Esophagus mucosa (tissue), 1 donor: ENCODE measurements around the gene CYB5R3. TPM values are rescaled to one million over a fixed set of nuclear protein-coding genes. Genes with fewer than 3 reads are reported as not detected.

Experiments used
- ATAC-seq: fragments of 200-7000 bp; cut with Tn5 transposase; one replicate; pipeline ENCODE4 v1.9.1; 2020
- total RNA-seq: library from RNA; stranded (reverse); gene quantifications from one replicate; pipeline ENCODE4 v1.2.4, GENCODE V29; 2023
- donor health status: DM: yes; HTN: yes; CAD: no.

CYB5R3 gene
- total RNA-seq, 1 donor from 2014 or later: 101 TPM

DNA sequence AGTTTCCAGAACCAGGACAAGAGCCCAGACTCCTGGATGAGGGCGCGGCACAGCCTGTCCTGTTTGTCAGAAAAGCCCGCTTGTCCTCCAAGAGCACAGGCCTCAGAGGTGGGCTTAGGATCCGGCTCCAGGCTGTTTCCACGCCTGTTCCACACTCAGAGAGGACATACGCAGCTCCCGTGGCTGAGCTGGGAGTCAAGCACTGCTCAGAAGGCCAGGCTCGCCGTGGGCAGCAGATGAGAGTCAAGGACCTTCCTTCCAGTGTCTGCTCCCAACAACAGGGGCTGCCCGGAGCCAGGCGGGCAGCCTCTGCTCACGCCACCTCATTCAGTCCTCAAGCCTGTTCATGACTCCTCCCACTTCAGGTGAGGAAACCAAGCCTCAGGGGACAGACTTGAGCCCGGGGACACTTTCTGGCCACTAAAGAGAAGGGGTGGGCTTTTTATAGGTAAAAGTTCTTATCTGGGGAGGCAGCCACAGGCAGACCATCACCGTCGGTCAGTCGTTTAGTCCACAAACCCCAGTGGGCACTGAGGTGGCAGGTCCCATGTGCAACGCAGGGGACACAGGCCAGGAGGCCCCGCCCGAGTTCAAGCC, 3.8 kb downstream of the CYB5R3 start:
- ATAC-seq: no peak

DNA sequence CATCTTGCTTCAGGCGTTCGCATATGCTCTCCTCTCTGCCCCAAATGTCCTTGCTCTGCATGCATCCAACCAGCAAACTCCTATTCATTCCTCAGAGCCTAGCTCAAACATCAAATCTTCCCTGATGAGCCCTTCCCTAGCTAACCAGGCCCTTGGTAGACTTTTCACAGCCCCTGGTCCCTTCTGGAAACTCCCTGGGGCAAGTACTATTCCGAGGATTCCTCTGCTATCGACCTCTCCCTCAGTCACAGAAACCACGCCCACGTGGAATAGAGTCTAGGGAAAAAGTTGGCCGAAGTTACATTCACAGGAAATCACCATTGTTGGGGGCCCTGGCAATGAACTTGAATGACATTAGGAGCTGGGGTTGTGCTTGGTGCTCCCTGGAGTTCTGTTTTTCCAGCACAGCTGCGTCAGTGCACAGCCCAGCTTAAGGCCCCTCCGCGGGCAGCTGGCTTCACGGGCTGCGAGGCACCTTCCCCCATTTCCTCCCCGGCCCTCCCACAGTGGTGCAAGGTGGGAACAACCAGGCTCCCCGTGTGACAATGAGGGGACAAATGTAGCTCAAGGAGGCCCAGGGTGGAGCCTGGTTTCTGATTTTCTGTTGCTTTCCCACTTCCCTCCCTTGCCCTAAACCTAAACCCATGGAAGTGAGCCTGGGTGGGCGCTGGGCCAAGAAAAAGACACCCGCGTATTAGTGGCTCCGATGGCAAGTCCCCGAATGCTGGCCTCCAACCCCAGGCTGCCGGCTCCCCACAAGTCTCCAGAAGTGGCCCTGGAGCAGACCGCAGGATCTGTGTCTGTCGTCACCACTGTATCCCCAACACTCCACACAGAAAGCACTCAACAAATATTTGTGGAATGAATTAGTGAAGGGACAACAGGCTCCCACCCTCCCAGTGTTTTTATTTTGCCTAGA, 4.5 kb downstream of the CYB5R3 start:
- ATAC-seq: no peak

DNA sequence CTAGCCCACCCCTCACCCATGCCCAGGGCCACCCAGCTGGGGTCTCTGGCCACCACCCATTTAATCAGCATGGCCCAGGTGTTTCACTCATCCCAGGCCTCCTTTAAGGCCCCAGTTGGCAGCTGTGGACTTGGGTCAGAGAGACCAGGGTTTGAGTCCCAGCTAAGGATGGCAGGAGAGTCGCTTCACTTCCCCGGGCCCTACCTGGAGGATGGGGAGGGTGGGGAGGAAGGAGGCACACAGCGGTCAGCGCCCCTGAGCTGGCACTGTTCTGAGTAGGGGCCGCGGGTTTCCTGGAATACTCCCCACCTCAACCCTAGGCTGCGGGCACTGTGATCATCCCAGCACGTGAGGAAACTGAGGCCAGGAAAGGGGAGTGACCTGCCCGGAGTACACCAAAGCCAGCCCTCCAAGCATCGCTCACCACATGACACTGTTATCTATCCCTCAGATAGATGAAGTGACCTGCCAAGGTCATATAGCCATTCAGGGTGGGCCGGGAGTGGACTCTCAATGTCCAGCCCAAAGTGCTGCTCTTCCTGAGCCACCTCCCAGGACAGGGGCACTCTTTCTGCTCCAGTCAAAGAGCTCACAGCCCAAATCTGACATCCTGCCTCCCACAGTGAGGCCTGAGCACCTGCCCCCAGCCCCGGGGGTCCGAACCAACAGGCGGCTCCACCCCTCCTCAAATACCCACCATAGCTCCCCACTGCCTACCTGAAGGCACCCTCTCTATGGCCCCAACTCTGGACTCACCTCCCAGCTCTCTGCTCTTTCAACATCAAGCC, 5.4 kb downstream of the CYB5R3 start:
- ATAC-seq: no peak

DNA sequence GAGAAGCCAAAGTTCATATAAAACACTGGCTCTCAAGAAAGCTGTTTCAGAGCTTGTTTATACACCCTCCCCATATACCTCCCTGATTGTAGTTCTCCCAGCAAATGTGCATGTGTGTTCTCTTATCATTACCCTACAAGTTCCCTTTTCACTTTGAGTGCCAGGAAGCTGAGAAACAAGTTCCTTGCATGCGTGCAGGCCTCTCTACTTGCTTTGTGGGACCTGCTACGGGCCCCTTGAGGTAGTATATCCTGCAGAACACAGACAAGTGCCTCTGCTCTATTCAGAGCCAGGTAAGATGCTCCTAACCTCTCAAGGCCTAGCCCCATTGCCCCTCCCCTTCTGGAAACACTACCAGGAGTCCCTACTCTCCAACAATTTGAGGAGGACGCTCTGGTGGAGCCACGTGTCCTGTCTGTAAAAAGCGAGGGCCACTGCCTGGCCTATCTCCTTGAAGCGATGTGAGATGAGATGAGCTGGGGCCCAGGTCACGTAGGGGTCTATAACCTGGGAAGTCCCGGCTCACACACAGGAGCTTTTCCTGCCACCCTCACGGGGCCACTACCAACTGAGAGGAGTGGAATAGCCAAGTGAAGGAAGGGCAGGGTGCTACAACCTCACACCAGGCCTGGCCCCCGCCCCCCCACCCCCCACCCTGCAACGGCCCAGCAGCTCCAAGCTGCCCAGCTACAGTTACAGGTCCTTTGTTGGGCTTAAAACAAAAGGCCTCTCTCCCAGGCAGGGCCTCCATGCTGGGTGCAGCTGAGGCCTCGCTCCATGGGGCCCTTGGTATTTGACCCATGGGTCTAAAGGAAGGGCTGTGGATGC, 6.2 kb downstream of the CYB5R3 start:
- no peak for ATAC-seq

DNA sequence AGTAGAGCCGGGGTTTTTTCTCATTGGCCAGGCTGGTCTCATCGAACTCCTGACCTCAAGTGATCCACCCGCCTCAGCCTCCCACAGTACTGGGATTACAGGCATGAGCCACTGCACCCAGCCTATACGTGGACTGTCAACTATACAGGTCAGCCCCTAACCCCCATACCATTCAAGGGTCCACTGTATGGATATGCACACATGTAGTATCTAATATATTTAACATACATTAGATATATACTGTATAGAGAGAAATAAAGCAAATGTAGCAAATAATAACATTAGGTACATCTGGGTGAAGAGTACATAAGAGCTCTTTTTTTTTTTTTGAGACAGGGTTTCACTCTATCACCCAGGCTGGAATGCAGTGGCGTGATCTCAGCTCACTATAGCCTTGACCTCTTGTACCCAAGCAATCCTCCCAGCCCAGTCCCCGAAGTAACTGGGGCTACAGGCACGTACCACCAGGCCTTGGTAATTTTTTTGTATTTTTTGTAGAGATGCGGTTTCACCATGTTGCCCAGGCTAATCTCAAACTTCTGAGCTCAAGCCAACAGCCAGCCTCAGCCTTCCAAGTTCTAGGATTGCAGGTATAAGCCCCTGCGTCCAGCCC, 7.3 kb downstream of the CYB5R3 start:
- ATAC-seq: no peak

DNA sequence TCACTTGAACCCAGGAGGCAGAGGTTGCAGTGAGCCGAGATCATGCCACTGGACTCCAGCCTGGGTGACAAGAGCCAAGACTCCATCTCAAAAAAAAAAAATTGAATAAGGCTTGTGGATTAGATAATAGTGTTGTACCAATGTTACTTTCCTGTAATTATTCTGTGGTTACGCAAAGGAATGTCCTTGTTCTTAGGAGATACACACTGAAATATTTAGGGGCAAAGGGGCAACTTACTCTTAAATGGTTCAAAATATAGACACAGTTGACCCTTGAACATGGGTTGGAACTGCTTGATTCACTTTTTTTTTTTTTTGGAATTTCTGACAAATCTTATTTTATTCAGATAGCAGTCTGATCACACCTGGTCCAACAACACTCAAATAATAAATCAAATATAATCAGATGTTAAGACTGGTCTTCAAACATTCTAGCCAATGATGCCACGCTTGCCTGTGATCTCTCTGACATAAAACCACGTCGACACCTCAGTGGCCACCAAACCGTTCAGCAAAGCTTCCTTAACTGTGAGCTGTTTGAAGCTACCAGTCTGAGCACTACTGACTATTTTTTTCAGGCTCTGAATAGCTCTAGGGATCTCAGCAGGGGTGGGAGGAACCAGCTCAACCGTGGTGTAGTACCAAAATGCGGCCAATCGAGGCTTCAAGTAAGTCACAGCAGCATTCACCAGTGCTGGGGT, 9.5 kb downstream of the CYB5R3 start:
- ATAC-seq: no peak

DNA sequence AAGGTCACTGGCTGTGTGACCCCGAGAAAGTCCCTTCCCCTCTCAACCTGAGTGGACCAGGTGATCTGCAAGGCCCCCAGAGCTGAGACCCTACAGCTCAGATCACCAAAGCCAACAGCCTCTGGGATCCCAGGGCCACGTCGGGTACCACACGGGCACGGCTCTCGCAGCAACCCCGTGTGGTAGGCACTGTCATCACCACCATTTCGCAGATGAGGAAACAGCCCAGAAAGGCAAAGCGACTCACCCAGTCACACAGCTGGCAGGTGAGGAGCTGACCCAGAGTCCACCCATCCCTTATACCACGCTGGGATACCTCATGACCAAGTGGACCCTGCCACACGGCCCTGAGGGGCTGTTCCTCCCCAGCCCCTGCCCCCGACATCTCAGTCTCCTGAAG, 11.6 kb downstream of the CYB5R3 start:
- peak; percentile 48 for ATAC-seq

DNA sequence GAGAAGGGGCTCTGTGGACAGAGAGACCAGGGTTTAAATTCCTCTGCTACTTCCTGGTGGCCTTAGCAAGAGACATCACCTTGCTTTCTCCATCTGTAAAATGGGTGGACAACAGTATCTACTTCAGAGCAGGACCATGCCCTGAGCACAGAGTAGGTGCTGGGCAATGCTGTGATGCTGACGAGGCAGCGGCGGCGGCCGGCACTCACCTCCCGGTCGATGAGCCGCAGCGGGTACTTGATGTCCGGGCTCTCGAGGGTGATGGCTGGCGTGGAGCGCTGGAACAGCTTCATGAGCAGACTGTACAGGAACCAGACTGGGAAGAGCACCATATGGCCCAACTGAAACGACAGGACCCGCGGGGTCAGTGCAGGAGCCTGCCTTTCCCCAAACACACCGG, 12.7 kb downstream of the CYB5R3 start:
- no peak for ATAC-seq

DNA sequence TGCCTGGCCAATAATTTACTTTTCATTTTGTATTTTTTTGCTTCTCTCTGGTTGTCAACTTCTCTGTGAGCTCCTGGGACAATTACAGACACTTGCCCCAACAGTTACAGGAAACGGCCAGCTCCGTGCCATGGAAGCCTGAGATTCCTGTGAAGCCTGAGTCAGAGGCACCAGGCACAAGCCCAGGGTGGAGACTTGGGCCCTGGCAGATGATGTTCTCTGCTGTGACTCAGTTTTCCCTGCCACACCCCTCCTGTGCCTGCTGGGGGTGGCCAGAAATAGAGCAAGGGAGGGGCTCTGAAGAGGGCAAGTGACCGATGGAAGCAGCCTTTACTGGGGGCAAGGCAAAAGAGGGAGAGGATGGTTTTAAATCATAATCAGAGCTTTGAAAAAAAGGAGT, 13.7 kb downstream of the CYB5R3 start:
- ATAC-seq: peak; percentile 95

DNA sequence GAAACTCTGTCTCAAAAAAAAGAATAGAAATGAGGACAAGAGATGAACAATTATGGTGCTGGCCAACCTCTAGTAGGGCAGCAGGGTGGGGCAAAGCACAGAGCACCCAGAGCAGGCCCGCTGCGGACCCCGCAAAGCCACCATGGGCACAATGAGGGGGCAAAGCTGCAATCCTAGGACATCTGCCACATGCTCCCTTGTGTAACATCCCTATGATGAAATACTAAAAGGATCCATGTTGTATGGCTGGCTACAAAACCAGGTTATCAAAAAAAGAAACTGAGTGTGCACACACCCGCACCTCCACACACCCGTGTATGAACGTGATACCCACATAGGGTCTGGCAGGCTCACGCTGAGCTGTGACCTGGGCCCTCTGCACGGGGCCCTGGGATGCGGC, 16.2 kb downstream of the CYB5R3 start:
- no peak for ATAC-seq

DNA sequence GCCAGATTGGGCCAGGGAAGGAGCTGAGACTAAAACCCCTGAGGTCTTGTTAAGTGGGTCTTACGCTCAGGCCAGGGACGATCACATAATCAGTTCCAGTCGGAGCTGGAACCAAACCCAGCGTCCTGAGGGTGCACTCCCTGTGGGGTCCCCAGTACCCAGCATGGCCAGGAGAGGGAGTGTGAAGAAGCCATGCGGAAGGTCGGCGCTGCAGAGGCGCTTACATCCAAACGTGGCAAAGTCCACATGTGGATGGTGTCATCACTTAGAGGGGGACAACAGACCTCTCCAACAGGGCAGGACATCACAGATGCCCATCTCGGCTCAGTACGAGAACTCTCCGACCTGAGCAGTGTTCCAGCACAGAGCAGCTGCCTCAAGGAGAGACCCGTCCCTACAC, 17.1 kb downstream of the CYB5R3 start:
- no peak for ATAC-seq

DNA sequence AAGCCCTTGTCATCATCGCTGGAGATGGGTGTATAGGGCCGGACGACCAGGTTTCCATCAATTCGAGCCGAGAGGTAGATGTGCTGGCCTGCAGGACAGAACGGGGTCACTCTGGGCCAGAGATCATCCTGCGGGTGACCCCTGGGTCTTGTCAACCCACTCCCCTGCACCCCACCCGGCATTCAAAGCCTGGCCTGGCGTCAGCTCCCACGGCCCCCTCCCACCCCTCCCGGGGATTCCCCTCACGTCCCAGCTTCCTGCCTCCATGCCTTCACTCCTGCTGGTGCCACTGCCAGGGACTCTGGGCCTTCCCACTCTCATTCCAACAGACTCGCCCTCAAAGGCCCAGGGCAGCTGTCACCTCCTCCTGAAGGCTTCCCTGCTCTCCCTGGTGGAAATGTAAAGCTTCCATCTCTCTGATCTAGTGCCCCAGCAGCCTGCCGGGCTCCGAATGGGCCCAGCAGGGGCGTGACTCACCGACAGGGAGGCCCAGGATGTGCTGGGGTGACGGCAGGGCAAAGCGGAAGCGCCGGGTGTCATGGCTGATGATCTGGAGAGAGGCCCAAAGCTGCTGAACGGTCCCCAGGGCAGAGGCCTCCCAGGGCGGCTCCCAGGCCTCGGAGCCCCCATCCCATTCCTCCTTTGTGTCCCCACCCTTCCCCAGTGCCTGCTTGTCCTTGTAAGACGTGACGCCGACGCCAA, 18.1 kb downstream of the CYB5R3 start:
- ATAC-seq: no peak

DNA sequence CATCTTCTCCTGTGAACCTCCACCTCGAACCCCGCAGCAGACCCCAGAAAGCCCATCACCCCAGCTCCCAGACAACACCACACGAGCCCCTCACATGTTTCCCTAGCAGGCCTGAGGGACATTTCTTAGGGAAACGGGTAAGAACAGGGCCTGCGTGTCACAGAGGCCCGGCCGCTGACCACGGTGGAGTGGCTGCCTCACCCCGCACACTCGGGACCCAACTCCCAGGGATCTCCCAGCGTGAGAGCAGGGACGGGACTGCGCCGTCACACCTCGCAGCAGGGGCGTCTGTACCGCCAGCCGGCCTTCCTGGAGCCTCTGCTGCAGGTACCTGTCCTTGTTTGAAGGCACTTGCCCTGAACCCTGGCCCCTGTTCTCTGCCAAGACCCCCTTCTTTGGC, 19.0 kb downstream of the CYB5R3 start:
- ATAC-seq: no peak

DNA sequence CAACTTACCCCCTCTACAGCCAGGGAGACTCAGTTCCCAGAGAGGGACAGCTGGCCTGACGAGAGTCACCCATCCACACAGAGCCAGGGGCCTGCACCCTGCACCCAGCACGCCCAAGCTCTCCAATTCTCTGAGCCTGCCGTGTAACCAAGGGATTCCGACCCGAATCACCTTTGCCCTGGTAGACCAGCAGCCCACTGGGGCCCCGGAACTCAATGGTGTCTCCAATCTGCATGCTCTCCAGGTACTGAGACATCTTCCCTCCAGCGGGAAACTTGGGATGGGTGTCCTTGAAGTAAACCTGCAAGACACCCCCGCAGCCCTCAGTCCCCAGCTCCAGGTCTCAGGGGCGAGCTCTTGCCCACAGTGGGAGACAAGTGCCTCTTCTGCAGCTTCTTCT, 21.2 kb downstream of the CYB5R3 start:
- no peak for ATAC-seq

DNA sequence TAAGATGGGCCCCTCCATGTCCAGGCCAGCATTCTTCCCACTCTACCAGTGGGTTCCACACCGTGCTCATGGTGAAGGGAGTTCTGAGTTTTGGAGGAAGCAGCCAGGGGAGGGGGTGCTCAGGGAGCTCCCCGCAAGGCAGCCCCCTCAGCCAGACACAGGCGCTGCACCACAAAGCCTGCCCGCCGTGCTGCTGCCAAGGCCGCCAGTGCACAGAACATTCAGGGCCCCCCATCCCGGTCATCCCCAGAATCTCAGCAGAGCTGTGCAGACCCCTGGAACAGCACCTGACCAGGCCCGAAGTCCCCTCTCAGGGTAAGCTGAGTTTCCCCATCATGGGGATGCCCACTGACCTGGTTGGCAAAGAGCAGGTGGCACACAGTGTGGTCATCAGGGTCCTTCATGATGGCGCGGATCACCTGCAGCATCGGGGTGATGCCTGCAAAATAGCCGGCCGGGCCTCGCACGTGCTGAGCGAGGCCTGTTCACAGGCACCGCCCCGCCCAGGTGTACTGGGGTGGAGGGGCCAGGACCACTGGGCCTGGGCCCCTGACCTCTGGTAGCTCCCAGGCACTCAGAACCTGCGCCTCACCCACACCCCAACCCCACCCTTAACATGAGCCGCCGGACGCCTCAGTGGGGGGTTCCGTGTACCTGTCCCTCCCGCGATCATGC, 22.1 kb downstream of the CYB5R3 start:
- ATAC-seq: no peak

DNA sequence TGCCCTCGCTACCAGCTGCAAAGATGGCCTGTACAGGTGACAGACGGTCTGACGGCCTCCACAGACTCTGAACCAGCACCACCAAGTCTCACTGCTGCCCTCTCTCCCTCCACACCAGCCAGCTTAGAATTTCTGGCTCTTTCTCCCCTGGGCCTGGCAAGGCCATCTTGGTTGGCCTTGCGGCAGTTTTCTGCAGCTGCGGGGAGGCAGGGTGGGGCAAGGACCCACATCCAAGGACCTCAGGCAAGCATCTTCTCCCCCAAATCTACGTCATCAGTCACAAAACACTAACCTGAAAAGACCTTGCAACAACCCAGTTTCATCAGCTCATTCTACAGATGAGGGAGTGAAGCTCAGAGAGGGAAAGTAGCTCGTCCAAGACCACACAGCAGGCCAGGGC, 22.8 kb downstream of the CYB5R3 start:
- no peak for ATAC-seq

DNA sequence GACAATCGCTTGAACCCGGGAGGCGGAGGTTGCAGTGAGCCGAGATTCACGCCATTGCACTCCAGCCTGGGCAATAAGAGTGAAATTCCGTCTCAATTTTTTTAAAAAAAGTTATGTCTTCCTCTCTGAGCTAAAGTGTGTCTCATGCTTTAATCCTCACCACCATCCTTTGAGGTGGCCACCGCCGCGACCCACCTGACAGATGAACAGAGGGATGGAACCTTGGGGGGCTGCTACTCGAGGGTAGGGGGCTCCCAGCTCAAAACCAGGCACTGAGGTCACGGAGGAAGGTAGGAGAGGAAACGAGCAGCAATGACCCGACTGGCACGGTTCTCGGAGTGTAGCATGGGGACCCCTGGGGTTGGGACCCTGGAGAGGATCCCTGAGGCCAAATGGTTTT, 23.8 kb downstream of the CYB5R3 start:
- ATAC-seq: no peak

DNA sequence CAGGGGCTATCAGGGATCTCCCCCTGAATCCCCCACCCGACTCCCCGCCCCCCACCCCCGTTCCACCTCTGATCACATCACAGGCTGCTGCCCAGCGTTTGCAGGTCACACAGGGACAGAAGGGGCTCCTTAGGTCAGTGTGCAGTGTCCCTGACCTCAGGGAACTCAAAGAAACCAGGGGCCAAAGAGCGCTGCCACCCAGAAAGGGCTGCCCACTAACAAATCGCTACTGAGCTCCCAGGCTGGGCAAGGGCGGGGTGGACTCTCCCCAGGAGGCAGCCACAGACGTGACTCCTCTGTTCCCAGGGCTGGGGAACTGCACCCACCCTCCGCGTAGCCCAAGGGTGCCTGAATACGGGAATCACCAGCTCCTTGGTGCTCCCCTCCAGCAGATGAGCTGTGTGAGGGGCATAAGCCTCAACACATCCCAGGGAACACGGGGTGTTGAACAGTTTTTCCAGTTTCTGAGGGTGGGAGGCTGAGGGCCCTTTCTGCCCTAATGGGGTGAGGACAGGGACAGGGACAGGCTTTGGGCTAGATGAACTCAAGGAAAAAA, 24.6 kb downstream of the CYB5R3 start:
- ATAC-seq: no peak

DNA sequence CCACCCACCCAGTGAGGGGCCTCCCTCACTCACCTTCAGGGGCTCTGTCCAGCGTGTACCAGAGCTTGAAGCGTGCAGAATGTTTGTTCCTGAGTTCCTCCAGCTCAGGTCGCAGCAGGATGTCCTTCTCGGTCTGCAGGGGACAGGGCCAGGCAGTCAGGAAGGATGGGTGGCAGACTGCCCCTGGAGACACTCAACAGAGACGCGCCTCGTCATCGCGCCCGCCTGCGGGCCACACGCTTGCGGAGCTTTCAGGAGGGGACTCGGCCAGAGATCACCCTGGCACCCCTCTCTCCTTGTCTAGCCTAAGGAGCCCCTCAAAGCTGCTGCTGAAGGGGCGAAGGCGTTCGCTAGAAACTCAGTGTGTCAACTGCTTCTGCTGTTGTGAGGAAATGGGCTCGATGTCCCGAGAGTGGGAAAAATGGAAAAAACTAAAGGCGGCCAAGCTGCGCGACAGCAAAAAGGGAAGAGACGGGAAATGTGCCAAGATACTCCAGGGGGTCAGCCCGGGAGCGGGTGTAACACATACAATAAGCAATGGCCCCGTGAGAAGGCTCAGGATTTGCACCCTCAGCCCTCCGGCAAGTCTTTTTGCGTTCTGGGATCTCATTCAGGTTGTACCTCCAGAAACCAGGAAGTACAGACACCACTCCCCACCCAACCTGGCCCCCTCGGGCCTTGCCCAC, 25.3 kb downstream of the CYB5R3 start:
- ATAC-seq: no peak
